ENCODE measurements around the gene AHNAK.
"Not testable (repeated sequence)": the region's sequence is repeated elsewhere in the genome, so short reads cannot be mapped to it uniquely, and the experiment has no call there.

Gene AHNAK

DNA sequence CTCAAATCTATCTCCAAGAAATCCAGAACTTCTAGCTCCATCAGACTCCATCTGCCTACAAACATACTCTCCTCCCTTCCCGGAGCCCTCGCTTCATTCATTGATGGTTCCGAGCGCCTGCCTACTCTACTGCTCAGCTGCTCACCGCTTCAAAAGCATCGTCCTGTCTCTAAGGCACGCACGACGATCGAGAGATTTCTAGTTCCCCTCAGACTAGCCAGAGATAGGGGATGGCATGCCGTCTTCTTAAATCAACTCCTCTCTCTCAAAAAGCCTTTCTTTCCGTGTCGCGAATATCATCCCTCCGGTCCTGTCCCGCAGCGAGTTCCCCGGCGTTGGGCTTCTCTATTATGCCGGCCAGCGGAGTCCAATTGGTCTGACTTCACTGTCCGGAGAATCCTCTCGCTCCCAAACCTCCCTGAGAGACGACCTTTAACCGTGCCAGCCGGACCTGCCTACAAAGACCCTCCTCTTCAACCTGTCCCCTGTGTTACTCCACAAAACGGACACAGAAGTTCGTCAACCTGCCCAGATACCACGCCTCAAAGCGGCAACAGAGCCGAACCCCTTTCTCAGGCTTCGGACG lies 26.5 kb upstream of the AHNAK start:
- no peak for ATAC-seq

DNA sequence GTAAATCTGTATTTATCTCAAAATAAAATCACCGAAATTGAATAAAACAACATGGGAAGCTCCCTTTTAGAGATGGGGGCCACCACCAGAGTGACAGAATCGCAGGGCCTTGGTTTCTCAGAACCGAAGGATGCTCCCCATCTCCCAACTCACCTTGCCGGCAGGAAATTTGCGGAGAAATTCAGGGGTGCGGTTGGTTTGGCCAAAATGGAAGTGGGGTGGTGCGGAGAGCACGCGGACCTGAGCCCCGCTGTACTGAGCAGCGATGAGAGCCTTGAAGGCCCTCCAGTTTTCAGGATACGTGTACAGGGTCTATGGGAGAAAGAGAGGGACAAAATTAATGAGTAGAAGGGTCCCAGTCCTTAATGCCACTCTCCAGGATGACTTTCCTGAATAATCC lies 25.8 kb upstream of the AHNAK start:
- ATAC-seq: no peak

DNA sequence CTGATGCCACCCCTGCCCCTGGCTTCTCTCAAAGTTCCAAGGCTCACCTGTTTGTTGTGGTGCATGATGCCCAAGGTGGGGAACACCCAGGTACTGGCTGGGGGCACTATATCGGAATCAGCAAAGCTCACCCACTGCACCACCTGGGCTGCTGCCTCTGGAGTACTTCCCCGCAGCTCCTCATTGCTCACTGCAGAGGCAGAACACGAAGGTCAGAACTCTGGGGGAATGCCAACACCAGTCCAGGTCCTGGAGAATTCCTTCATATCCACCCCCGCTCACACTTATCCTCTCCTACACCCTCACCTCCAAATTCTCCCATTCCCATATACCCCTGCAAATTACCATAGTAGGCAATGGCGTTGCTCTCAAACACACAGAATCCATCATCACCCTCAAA lies 24.9 kb upstream of the AHNAK start:
- not testable (repeated sequence) for ATAC-seq

DNA sequence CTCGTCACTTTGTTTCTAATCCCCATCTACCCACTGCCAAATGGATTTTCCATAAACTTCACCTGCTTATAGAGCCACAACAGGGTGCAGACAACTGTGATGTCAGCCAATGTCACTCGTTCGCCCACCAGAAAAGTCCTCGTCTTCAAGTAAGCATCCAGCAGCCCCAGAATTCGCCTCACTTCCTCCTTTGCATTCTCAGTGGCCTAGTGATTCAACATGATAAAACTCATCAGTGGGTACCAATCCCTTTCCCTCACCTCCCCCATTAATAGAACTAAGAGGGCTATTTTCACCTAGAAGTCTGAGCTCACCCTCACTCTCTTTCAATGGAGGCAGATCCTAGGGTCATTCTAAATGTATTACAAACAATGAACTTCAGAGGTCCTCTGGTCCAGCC lies 24.3 kb upstream of the AHNAK start:
- ATAC-seq: not testable (repeated sequence)

DNA sequence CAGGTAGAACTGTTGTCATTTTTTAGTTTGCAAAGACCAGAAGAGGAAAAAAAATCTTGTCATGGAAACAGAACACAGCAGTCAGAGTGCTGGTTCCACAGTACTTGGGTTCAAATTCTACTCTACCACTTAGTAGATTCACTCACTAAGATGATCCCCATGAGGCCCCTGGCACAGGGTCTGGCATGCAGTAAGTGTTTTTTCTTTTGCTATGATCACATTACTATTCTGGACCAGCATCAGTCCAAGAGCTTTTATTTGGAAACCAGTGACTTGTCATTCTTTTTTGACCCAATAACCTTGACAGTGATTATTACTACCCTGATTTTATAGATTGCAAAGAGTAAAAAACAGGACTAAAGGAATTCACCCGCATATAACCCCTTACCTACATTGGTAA lies 23.0 kb upstream of the AHNAK start:
- ATAC-seq: no peak

DNA sequence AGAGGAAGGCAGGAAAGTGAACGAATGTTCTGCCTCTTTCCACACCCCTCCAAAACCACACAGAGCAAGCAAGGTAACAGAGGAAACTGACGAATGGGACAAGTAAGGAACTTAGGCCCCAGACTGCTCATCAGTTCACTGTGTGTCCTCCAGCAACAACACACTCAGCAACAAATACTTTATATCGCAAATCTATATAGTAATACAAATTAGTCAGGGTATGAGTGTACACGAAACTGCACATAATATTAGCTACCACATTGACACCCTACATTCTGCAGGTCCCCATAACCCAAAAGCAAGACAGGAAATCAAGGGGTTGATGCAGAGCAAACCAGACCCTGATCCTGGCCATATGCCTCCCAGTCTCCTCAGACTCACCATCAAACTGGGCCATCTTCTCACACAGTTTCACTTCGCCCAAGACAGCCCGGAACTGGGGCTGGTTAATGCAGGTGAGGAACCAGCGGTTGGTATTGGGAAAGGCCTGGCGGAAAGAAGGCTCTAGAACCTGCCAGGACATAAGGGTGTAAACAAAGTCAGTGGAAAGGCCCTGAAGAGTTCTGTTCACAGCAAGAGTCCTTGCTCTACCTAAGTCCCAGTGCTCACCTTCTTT lies 20.5 kb upstream of the AHNAK start:
- ATAC-seq: peak; percentile 67 to 68

DNA sequence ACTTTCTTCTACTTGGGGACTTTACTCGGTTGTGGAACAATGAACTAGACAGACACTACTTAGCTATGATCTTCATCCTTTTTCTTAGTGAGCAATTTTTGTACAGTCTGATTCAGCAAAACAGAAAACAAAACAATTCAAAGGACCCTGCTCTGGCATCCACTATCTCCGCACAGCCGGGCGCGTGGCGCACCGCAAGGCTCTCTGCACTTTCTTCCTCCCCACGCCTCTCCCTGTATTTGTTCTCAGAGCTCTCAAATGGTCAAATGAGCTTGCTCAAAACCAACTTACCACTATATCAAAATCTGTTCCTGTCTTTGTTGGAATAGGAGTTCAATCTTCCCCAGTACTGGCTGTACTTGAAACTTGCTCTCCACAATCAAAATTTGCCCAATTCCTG lies 19.6 kb upstream of the AHNAK start:
- no peak for ATAC-seq

DNA sequence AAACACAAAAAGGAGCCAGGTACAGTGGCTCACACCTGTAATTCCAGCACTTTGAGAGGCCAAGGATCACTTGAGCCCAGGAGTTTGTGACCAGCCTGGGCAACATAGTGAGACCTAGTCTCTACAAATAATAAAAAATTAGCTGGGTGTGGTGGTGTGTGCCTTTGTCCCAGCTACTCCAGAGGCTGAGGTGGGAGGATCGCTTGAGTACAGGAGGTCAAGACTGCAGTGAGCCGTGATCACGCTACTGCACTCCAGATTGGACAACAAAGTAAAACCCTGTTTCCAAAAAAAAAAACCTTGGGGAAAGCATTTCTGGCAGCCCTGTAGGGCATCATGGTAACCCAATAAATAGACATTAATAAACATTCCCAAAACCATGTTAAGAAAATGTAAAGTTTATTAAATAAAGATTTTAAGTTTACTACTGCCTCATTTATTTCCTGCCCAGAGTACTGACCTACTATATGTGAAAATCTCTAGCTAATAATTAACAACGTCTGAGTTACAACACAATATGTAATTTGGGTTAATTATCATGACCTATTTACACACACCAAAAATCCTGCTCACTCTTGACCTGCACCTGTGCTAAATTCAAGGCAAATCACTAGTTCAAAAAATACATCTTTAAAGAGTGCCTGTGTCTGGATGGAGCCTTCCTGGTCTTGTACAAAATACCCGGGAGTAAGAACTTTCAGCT lies 18.6 kb upstream of the AHNAK start:
- ATAC-seq: no peak

DNA sequence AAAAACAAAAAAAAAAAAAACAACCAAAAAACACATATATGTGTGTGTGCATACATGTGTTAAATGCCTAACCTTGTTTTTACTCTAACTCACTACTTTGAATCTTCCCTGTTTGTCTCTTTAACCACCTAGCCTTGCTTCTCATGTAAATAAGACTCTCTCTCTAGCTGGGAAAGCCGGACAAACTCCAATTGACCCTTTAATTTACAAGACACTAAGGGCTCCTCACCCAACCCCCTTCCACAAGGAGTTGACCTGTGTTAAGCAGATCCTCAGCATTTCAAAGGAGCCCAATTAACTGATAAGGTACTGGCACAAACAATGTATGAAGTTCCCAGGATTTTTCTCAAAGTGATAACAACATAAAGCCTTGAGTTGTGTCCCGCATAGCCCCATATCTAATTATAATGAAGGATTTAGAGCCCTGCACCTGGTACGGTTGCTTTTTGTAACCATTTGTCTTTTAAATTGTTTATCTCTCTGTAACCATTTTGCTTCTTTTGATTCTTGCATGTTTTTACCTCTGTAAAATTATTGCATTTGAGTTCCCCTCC lies 15.1 kb upstream of the AHNAK start:
- ATAC-seq: not testable (repeated sequence)

DNA sequence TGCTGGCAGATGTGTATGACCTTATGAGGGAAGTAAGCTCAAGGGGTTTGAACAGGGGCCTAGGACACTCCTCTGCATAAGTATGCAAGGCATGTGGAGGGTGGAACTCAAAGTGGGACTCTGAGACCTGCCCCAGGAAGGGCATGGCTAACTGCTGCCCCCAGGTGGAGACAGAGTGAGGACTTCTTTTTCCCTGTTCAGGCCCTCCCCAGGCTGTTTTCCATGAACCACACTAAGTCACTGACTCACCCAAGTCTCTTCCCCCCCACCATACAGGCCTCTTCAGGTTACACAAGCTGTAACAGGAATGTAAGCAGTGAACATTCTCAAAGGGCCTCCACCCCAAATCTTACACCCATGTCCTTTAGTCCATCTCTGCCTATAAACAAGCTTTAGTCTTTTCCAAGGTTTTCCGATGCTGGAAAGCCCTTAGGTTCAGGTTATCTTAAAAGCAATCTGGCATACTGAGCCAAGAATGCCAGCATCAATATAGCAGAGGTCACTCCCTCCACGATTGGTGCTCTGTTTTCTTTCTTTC lies 14.0 kb upstream of the AHNAK start:
- peak; percentile 41 to 55 for ATAC-seq

DNA sequence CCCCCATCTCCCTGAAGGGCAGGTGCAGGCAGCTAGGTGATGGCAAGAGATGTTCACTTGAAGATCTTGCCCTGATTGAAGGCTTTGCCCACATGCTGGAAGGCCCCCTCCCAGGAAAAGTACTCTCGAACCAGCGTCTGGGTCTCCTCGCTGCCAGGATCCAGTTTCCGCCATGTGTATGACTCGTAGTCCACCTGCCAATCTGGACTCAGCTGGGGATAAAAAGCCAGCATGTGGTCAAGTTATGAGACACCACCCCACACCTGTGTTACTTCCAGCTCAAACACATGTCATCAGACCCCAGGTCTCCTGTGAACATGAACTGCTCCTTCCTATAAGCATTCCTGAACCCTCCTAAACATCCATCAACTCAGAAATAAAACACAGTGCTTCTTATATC lies 13.0 kb upstream of the AHNAK start:
- not testable (repeated sequence) for ATAC-seq

DNA sequence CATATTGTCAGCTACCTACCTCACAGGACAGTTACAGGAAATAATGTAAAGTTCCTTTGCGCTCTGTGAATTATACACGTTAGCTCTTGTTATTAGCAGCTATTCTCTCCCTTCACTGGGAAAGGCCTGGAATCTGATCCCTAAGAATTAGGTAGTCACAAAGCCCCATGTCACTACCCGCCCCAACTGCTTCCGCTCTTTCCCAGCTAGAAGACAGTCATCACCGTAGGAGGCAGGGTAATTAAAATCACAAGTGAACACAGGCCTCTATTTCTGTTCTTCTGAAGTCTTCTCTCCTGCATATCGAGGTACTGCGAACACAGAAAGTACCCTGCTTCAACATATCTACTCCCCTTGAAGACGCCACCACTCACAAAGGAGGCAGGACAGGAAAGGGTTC lies 12.6 kb upstream of the AHNAK start:
- ATAC-seq: no peak

DNA sequence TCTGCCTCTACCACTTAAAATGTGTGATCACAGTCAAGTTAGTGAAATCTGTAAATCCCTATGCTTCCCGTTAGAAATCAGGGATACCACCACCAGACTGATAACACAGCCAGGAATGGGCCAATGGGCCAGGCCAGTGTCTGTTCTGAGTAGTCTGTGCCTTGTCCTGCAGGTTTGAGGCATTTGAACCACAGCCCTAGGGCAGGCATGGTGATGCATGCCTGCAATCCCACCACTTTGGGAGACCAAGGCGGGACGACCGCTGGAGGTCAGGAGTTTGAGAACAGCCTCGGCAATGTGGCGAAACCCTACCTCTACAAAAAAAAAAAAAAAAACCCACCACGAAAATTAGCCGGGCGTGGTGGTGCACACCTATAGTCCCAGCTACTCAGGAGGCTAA lies 12.1 kb upstream of the AHNAK start:
- ATAC-seq: no peak

DNA sequence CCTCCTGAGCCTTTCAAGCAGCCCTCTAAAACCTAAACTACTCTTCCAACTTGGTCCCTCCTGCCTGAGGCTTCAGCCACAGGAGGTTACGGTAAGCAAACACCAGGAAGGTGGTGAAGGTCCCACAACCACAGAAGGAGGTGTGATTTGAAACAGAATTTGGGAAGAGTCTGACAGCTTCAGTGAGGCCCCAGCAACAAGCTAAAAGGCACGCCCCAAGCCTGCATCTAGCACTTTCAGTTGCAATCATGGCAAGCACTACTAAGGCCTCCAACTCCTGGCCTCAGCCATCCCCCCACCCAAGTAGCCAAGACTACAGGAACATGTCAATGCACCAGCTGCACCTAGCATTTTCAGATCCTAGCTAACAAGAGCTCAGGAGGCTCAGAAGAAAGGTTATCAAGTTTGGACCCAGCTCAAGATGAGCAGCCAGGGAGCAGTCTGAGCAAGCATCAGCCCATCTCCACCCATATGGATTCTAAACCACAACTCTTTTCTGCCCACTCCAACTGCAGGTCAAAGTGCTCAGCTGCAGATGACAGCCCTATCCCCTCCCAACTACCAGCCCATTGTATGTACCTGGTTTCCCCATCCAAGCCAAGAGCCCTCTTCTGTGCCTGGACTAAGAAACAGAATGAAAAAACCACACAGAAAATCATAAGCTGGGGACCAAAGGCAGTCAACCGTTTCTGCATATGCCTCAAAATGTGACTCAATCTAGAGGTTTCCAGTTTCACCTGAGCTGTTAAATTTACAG lies 10.4 kb upstream of the AHNAK start:
- ATAC-seq: no peak

DNA sequence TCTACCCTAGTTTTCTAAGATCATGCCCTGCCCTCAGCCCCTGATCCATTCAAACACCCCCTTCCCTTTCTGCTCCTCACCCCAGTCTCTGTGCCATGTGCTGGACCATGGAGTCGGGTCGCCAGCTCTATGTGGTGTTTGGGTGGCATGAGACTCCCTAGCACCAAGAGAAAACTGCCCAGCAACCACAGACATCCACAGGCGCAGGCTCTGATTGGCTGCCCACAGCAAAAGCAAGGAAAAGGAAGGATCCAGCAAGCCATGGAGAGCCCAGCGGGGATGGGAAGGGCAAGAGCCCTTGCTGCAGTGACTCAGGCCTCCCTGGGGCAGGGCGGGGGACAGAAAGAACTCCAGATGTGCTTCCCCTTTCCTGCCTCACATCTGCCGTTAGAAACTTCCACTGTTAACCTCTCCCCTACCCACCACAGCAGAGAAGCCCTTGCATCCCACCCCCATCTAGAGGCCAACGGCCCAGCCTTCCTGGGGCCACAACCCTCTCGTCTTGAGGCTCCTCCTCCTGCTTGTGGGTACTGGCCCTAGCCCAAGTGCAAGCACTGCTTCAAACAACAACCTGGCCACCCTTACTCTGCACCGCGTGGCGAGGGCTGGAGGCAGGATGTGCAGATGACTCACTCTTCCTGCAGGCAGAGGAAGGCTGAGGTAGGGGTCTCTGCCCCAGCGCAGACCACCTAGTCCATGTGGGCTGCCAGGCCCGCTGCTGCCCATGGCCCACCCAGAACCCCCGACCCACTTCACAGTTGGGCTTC lies 9.7 kb upstream of the AHNAK start:
- peak; percentile 28 to 45 for ATAC-seq

DNA sequence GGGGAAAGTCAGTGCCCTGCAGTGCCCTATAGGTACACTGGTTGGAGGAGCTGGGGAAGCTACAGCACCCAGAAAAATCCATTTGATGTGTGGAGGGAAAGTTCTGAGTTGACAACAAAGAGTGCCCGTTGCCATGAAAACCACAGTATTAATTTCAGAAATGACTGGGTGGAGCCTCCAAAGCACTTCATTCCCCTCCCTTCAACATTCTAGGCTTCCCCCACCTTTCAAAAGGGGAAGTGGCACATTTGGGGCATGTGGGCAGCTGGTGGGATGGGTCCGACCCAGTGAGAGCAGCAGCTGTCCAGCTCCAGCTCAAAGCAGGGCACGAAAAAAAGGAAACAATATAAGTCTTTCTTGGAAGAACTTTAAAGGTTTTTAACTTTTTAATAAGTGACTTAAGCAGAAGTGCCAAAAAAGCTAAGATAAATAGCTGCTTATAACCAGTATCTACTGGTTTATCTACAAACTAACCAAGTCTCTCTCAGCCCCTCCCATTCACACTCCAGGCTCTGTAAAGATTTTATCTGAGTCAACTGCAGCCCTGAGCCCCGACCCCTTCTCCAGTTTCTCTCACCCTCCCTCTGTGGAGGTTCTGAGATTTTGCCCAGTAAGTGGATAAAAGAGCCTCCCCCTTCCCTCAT lies 9.0 kb upstream of the AHNAK start:
- ATAC-seq: peak; percentile 19 to 31

DNA sequence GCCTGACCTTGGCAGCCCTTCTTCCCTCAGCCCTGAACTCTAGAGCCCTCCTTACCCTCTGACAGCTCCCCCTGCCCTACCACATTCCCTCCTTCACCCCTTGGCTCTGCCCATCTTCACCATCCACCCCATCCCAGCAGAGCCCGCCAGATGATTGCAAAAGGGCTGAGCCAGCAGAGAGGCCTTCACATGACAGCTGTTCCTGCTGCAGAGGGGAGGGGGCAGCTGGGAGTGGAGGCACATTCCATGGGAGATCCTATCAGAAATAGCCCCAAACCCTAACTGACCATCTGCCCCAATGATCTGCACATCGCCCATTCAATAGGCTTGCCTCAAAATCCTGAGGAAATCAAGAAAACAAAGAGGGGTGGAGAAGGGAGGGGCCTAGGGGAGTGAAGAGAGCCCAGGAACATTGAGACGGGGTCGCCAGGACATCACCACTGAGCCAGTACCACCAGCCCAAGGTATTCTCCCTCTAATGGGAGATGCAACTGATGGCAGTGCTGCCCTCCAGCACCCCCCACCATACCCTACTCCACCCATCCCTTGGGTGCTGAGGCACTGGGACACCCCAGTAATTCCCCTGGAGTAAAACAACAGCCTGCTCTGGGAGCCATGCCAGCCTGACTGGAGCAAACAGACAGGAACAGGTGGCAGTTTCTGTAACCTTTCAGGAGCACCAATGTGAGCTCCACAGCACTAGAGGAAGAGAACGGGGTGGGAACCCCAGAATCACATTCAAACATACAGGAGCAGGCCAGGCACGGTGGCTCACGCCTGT lies 8.0 kb upstream of the AHNAK start:
- ATAC-seq: no peak

DNA sequence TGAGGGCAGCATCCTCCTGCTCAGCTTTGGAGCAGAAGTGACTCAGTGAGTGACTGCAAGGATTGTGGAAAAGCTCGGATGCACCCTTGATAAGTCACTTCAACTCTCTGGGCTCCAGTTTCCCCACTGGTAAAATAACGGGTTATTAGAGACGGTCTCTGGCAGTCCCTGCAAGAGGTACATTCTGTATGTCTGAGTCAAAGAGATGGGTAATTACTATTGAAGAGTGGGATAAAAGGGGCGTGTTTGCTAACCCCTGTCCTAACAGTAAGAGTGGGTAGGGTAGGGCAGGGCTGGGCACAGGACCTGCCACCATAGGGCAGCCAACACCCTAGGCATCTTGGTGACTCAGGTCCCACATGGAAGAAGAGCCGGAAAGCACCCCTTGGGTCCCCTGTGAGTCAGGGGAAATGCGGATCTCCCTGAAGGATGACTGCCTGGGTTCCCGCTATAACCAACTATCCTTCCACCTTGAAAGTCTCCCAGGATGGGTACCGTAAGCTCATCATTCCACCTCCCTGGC lies 7.3 kb upstream of the AHNAK start:
- ATAC-seq: no peak

DNA sequence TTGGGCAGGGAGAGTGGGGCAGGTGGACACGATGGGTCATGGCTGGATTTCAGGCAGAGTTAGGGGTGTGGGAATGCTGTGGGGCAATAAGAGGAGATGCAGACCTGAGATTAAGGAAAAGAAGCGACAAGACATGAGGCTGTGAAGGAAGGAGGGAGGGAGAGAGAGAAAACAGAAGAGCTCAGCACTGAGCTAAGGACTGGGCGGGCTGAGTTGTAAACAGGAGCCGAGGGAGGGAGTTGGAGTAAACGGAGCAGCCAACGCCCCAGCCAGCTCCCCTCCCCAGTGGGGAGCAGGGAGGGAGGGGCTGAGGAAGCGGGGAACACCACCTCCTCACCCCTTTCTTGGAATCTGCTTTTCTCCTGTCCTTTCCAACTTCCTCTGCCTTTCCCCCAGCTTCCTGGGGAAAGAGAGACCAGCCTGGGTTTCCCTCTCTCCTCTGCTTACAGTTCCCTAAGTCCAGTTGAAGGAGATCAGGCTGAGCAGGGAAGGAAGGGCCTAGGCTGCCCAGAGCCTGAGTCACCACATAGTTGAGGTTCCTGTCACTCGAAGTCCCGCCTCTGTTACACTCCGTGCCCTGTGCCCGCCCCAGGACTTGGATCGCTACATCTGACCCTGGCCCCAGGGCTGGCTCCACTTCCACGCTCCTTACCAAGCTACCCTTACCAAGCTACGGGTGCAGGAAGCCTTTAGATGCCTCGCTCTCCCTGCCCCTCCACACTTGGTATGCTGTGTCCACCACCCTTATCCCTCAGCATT lies 6.7 kb upstream of the AHNAK start:
- peak; percentile 17 to 19 for ATAC-seq
